Stimulated activated CD8-positive, alpha-beta memory T cell treated with anti-CD3 and anti-CD28 coated beads, Interleukin-4, amount 100 ng/mL, for 1 hour (primary cell): ENCODE measurements around the gene AGBL4.
A peak's percentile ranks its signal among the peaks of the same experiment; 100 is the strongest.

Experiments
- DNase-seq, 2 donors: peaks; one replicate each; pipeline ENCODE4 v3.0.0-alpha.2; 2020; ENCODE audit warnings: low read depth in 2 of 2, low spot score in 1 of 2

The AGBL4 gene

GRCh38 chr1:48776393-48777218 is 1247.1 kb downstream of the AGBL4 start, which contains the start of gene BEND5:
Gene BEND5 (minus strand): TSS chr1:48776891. CDS start chr1:48776831, 60 bp downstream.
- DNase-seq: peak; percentile 13 to 24

DNA sequence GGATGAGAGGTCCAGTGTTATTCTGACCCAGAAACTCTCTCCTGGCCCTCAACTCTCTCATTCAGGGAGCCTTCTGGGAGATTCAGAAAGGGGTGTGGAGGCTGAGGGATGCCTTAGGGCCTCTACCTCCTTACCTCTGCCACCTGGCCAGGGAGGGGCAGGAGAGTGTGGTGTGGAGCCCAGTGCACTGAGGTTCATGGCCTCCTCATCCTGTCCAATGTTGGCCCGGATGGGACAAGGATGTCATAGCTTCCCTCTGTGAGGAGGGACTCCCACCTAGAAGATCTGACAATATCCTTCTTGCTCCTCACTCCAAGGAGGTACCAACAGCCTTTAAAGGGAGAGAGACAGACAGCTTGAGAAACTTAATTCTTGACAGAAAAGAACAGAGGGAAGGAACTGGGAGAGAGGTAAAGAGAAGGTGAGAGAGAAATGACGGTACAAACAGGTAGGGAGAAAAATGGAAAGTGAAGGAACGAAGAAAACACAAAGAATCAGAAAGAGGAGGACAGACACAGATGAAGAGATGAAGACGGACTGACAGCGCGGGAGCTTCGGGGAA is 1247.8 kb downstream of the AGBL4 start:
- no peak for DNase-seq

DNA sequence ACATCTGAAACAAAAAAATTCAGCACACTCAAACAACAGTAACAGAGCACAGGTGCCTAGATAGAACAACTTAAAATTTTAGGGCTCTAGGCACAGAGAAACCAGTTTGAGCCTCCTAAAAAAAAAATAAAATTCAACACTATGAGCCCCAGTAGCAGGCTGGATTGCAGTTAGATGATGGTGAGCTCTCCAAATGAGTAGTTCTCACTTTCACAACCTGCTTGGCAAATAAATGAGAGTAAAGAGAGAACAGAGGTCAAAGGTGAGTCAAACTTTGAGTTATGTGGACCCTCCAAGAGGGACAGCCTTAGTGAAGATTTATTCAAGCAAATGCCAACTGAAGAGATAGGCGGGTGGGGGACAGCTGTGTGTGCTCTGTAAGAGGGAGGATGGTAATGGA is 1250.6 kb downstream of the AGBL4 start:
- DNase-seq: no peak

DNA sequence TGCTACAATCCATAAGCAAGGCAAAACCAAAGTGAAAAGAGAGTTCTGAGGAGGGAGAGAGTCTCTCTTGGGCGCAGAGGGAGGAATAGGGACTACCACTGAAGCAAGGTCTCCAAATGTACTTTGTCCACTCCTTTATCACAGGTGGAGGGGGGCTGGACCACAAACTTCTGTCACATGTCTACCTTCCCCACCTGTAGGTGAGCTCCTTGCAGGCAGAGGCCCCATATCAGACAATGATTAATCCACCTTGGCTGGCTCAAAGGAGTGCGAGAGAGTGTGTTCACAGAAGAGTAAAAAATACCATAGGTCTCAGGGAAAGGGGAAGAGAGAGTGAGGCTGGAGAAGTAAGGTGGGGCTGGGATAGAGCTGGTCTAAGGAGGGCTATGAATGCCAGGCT is 1251.5 kb downstream of the AGBL4 start:
- DNase-seq: no peak

GRCh38 chr1:48771561-48771960 is 1252.2 kb downstream of the AGBL4 start:
- no peak for DNase-seq

GRCh38 chr1:48767975-48768510 is 1255.7 kb downstream of the AGBL4 start:
- DNase-seq: no peak

GRCh38 chr1:48765335-48765734 is 1258.4 kb downstream of the AGBL4 start:
- no peak for DNase-seq

DNA sequence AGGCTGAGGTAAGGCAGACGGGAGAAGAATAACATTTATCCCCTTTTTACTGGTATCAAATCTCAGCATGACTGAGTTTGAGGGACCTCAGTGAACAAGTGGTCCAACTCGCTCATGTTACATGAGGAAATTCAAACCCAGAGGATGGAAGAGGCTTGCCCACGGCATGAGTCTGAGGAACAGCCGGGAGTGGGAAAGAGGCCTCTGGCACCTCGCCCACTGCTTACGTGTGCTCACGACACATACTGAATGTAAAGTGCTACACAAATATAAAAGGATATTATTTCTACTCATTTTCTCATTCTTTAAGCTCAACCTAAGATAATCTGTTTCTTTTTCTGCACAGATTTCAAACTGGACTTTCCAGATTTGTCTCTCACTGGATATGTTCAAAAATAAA is 1261.8 kb downstream of the AGBL4 start:
- no peak for DNase-seq

- DNase-seq: no peak
These were observed 1262.3 kb downstream of the AGBL4 start for GRCh38 chr1:48761411-48761810.

- no peak for DNase-seq
These were observed 1262.9 kb downstream of the AGBL4 start for GRCh38 chr1:48760857-48761256.

GRCh38 chr1:48758976-48759375 is 1264.8 kb downstream of the AGBL4 start:
- no peak for DNase-seq

DNA sequence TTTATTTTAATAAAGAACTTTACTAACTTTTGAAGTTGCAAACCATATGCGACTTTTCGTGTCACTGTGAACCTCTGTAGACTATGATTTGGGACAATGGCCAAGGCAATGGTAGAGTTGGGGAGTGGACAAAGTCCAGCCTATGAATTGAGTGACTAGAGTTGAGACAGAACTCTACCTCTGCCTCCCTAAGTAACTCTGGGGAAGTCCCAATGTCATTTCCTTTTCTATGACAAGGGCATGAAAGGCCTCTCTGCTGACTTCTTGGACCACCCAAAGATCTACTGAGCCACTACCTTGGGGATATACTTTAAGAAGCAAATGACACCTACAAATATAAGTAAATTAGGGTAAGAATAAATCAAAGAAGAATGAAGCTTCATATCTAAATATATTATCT is 1266.4 kb downstream of the AGBL4 start:
- no peak for DNase-seq

GRCh38 chr1:48756683-48757316 is 1267.0 kb downstream of the AGBL4 start:
- DNase-seq: no peak

DNA sequence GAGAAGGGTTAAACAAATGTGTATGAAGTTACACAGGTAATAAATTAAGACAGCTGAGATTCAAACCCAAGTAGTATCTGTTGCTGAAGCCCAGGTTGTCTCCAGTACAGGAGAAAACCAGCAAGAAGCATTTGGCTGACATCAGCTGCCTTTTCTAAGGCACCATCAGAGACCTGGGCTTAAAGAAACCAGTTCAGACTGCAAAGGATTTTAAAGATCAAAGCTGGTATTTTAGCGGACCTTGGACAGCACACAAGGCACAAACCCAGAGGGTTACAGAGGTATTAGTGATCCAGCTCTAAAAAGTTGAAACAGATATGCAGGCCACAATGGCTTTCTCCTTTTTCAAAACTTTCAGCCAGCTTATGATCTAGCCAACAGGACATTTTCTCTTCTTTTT is 1270.5 kb downstream of the AGBL4 start:
- no peak for DNase-seq

DNA sequence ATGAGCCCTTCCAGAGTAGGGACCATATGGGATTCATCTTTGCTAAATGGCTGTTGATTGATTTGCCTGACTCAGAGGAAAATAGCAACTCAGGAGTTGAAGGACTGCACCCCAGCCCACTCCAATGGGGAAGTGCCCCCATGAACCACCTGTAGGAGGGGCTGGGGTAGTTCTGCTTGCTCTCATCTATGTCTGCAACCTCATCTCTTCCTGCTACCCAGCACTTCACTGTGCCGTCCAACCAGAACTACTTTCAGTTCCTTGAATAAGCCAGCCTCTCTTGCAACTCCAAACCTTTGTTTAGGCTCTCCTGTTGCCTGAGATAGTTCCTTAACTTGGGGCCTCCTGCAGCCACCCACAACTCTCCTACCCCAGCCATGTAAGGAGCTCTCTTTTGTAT is 1273.6 kb downstream of the AGBL4 start:
- DNase-seq: no peak

DNA sequence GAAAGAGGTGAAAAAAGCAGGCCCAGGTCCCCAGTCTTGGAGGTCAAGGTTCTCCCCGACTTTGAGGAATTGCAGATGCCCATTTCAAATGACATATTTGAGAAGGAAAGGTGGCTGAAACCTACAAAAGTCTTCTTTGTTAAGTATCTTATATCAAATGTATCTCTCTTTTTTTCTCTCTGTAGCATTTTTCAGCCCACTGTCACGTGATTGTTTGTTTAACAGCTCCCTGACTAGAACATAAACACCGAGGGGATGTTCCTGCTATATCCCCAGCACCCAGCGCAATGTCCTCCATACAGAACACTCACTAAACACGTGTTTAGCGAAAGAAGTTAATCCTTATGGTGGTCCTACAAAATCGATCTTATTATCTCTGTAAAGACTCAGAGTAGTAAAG is 1274.7 kb downstream of the AGBL4 start:
- no peak for DNase-seq

DNA sequence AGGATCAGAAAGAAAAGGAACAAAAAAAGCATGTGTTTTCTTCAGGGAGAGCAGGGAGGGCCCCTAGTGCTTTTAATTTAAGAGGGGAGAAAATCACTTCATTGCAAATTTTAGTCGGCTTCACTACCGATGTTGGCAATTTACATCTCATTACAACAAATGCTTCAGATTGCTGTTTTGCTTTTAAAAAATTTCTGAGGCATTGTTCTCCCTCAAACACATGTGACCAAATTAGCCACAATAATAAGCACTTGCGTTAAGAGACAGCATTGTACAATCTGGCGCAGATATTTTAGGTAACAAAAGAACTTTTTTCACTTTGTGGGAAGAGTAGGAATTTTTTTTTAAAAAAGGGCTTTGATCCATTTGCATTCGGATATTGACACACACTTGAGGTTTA is 1276.8 kb downstream of the AGBL4 start:
- DNase-seq: no peak

- no peak for DNase-seq
These were observed 1279.7 kb downstream of the AGBL4 start for GRCh38 chr1:48744032-48744431.

DNA sequence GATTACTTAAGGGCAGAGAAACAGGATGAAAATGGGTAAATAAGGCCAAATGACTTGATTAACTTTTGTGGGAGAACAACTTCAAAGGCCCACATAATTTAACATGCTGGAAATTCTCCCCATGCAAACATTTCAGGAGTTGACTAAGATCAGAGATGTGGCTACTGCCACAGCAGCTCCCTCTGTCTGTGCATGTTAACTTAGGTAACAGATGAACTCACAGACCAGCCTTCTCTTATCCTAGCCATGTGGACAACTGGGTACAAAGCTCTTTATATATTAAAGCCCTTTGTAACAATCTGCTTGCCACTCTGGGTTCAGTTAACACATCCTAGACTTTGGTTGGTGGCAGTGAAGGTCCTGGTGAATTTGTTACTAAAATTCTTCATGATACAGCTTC is 1280.3 kb downstream of the AGBL4 start:
- DNase-seq: no peak

DNA sequence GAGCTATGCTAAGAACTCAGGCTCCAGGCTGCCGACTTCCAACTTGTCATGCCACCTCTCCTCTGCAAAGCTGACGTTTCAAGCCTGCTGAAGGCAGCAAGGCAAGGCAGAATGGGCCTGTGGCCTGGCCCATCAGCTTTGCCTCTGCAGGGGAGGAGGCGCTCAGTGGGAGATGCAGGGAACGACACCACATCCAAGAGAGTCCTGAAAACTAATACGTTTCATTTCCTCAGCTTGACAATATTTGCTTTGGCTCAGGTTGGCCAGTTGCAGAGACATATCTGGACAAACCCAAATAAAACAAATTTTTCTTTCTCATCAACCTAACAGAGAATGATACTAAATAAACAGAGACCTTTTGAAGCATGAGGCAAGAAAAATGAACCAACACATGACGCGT is 1282.4 kb downstream of the AGBL4 start:
- no peak for DNase-seq

DNA sequence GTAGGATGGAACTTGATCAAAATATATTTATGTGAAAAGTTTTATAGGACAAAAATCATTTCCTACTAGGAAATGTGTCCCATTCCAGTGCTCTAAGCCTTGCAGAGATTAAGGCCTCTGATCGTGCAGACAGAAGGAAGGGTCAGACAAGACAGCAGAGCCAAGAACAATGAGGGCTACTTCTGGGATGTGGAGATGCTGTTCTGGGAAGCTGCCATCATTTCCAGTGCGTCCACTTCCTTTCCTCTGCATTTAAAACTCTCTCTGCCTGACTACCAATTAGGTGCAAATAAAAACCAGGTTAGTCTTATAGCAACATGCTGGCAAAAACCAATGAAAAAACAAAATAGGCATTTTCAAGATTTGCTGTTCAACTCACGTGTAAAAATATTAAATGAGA is 1283.1 kb downstream of the AGBL4 start:
- DNase-seq: no peak

GRCh38 chr1:48739091-48739490 is 1284.7 kb downstream of the AGBL4 start:
- DNase-seq: no peak
